K562 (cell line): Measurements from ENCODE around the gene MPHOSPH8. TPM values are rescaled to one million over a fixed set of nuclear protein-coding genes. Genes with fewer than 3 reads are reported as not detected.

ENCODE experiments used
- AFF1 ChIP-seq, 2 experiments: fragments of 450-650 bp; IDR thresholded peaks; 2 replicates each; pipeline ENCODE4 v1.6.1; 2018; ENCODE audit warnings: mild to moderate bottlenecking in 2 of 2, low read depth in 1 of 2; ENCODE audit not compliant: partially characterized antibody in 2 of 2
- ARID3A ChIP-seq: IDR thresholded peaks from 2 replicates; pipeline ENCODE4 v1.6.1; 2012; ENCODE audit warnings: low read depth, low read length, improper control_type of control experiment, borderline replicate concordance
- CREB3 ChIP-seq: fragments of 450-650 bp; conservative IDR thresholded peaks from 2 replicates; pipeline ENCODE4 v1.6.1; 2016; ENCODE audit warnings: missing genetic modification characterization, low read depth, mild to moderate bottlenecking, missing compliant biosample characterization, moderate library complexity
- E2F8 ChIP-seq: fragments of 450-650 bp; IDR thresholded peaks from 2 replicates; pipeline ENCODE4 v1.7.1; 2018; ENCODE audit warnings: mild to moderate bottlenecking, low read depth; ENCODE audit not compliant: partially characterized antibody
- FOS ChIP-seq: IDR thresholded peaks from 3 replicates; pipeline ENCODE4 v1.6.1; 2011; ENCODE audit not compliant: insufficient read length; ENCODE audit errors: extremely low read depth
- HDGF ChIP-seq: fragments of 450-650 bp; IDR thresholded peaks from 2 replicates; pipeline ENCODE4 v1.6.1; 2016
- HEY1 ChIP-seq: fragments of 250-450 bp; sonication (Bioruptor Pico); IDR thresholded peaks from 2 replicates; pipeline ENCODE4 v1.5.0; 2020; ENCODE audit warnings: mild to moderate bottlenecking, moderate library complexity, borderline replicate concordance
- JUND ChIP-seq, 2 experiments: IDR thresholded peaks; 2 replicates in 1 of 2; 3 replicates in 1 of 2; pipeline ENCODE4 v1.6.1; 2011; ENCODE audit warnings: borderline replicate concordance in 2 of 2, low read depth in 2 of 2, low read length in 2 of 2, improper control_type of control experiment in 1 of 2, missing biosample characterization in 1 of 2, missing genetic modification characterization in 1 of 2, missing genetic modification reagents in 1 of 2
- MIER1 ChIP-seq: fragments of 450-650 bp; IDR thresholded peaks from 2 replicates; pipeline ENCODE4 v1.6.1; 2016; ENCODE audit warnings: antibody characterized with exemption, mild to moderate bottlenecking, low read depth
- MTF1 ChIP-seq: fragments of 250-450 bp; sonication (Bioruptor Pico); IDR thresholded peaks from 2 replicates; pipeline ENCODE4 v1.9.0; 2021; ENCODE audit warnings: moderate library complexity, mild to moderate bottlenecking, inconsistent platforms, borderline replicate concordance
- PCBP2 ChIP-seq: fragments of 200-400 bp; formaldehyde crosslinking; IDR thresholded peaks from 2 replicates; pipeline ENCODE4 v1.6.1; 2018; ENCODE audit warnings: low read length, low read depth, mild to moderate bottlenecking, moderate library complexity; ENCODE audit not compliant: poor library complexity, severe bottlenecking
- PURB ChIP-seq: sonication (generic); formaldehyde crosslinking; IDR thresholded peaks from 2 replicates; pipeline ENCODE4 v1.9.0; 2021; ENCODE audit warnings: low read depth, mild to moderate bottlenecking, missing genetic modification reagents
- TCF15 ChIP-seq: fragments of 250-450 bp; sonication (Bioruptor Pico); IDR thresholded peaks from 2 replicates; pipeline ENCODE4 v1.8.0; 2022; ENCODE audit warnings: moderate library complexity, mild to moderate bottlenecking, inconsistent platforms
- ZNF140 ChIP-seq: fragments of 250-450 bp; sonication (Bioruptor Pico); IDR thresholded peaks from 2 replicates; pipeline ENCODE4 v1.8.0; 2021; ENCODE audit warnings: moderate library complexity, mild to moderate bottlenecking, inconsistent platforms
- ZNF57 ChIP-seq: fragments of 450-650 bp; formaldehyde crosslinking; IDR thresholded peaks from 2 replicates; pipeline ENCODE4 v1.4.0; 2020; ENCODE audit warnings: mild to moderate bottlenecking, moderate library complexity
- polyA plus RNA-seq, 8 experiments: library from polyadenylated mRNA; depleted of rRNA in 4 of 8; stranded (reverse) in 5 of 8; unstranded in 3 of 8; fragments of >200 nt; fragmentation: Nextera tagmentation in 2 of 8; fragmentation: Illumina TruSeq in 1 of 8; extraction: Ambion mirVana in 2 of 8; extraction: Trizol in 1 of 8; gene quantifications; 2 replicates each; pipeline versions ENCODE4 v1.2.1 to v1.2.3, GENCODE V29; 2011 to 2014; ENCODE audit warnings: inconsistent platforms in 1 of 8, missing spikeins in 1 of 8
- total RNA-seq, 7 experiments: library from RNA; depleted of rRNA in 6 of 7; stranded (reverse); fragments of >200 nt in 6 of 7; fragmentation: Illumina TruSeq in 2 of 7; extraction: Trizol in 2 of 7; gene quantifications; 2 replicates each; pipeline versions ENCODE4 v1.2.1 to v1.2.3, GENCODE V29; 2011 to 2021; ENCODE audit warnings: low replicate concordance in 1 of 7

The MPHOSPH8 gene
- total and polyA plus RNA-seq, 9 of the 15 experiments (the other 6 are each of a cell fraction or from before 2014, with no cell fraction given) = 10.3 to 24.8 (median 16.6) TPM

- TF ChIP-seq ZNF140 (no peak), ARID3A (no peak), MIER1 (no peak), FOS (no peak), CREB3 (tag) (no peak), ZNF57 (CRISPR knock-in tag) (no peak), AFF1 (IDR thresholded peaks at IDR 0.05; ENCODE audit: low read depth in 1 of 2, partially characterized antibody in 2 of 2) (no peak), PURB (CRISPR knock-in tag) (no peak), E2F8 (no peak), TCF15 (CRISPR knock-in tag) (no peak), HEY1 (CRISPR knock-in tag) (no peak), PCBP2 (no peak), MTF1 (CRISPR knock-in tag) (no peak), JUND (IDR thresholded peaks at IDR 0.05; ENCODE audit: borderline replicate concordance, low read depth, low read length) (no peak), JUND (tag; IDR thresholded peaks at IDR 0.05; ENCODE audit: borderline replicate concordance, low read depth, low read length) (no peak), HDGF (no peak)
Observed at GRCh38 chr13:19601749-19602725, 31.4 kb upstream of the MPHOSPH8 start (continued).
